Lower lobe of right lung (tissue), 2 donors: ENCODE data around the gene NFATC2. TPM values are rescaled to one million over a fixed set of nuclear protein-coding genes. Genes with fewer than 3 reads are reported as not detected.

Source experiments
- ATAC-seq, 2 donors: fragments of 200-7000 bp; cut with Tn5 transposase; one replicate each; pipeline ENCODE4 v1.9.1; 2020 to 2022; ENCODE audit warnings: mild to moderate bottlenecking in 2 of 2, moderate library complexity in 2 of 2
- DNase-seq: peaks from one replicate; pipeline ENCODE4 v3.0.0-alpha.2; 2020
- H3K27ac ChIP-seq: fragments of 200-600 bp; one replicate; pipeline ENCODE4 v1.8.0; 2022
- H3K27me3 ChIP-seq: fragments of 200-600 bp; one replicate; pipeline ENCODE4 v1.8.0; 2022; ENCODE audit warnings: low read depth
- H3K36me3 ChIP-seq: fragments of 200-600 bp; one replicate; pipeline ENCODE4 v1.8.0; 2022; ENCODE audit warnings: mild to moderate bottlenecking
- H3K4me1 ChIP-seq: fragments of 200-600 bp; one replicate; pipeline ENCODE4 v1.8.0; 2022
- H3K4me3 ChIP-seq: fragments of 200-600 bp; one replicate; pipeline ENCODE4 v1.8.0; 2022; ENCODE audit warnings: mild to moderate bottlenecking
- H3K9me3 ChIP-seq: fragments of 200-600 bp; one replicate; pipeline ENCODE4 v1.8.0; 2022
- intact Hi-C: fragments of 100-400 bp; cut with DNase I; formaldehyde crosslinking; loops from one replicate; pipeline ENCODE4 v1.11.0; 2022
- total RNA-seq: library from RNA; stranded (reverse); fragmentation: NEBNext Ultra II Directional; extraction: Animal tissue kit (Norgen Biotek cat#: 25700); gene quantifications from one replicate; pipeline ENCODE4 v1.2.1, GENCODE V29; 2021
- TF ChIP-seq, protein P1 (sequence below): fragments of 200-600 bp; IDR thresholded peaks from one replicate; pipeline ENCODE4 v1.8.0; 2022; ENCODE audit warnings: antibody characterized with exemption, mild to moderate bottlenecking
- donor health status: DM: no; HTN: yes; CAD: no; lungs with severe emphysema.

NFATC2 gene
- total RNA-seq, 1 donor from 2014 or later: 6.6 TPM

- no peaks in the 10 kb centered on the region for H3K9me3 ChIP-seq
- peaks cover 23% of the 10 kb centered on the region for H3K36me3 ChIP-seq
- H3K27me3 ChIP-seq: no peaks in the 10 kb centered on the region
- ATAC-seq (no peak), DNase-seq (no peak)
- TF ChIP-seq, protein P1, sequence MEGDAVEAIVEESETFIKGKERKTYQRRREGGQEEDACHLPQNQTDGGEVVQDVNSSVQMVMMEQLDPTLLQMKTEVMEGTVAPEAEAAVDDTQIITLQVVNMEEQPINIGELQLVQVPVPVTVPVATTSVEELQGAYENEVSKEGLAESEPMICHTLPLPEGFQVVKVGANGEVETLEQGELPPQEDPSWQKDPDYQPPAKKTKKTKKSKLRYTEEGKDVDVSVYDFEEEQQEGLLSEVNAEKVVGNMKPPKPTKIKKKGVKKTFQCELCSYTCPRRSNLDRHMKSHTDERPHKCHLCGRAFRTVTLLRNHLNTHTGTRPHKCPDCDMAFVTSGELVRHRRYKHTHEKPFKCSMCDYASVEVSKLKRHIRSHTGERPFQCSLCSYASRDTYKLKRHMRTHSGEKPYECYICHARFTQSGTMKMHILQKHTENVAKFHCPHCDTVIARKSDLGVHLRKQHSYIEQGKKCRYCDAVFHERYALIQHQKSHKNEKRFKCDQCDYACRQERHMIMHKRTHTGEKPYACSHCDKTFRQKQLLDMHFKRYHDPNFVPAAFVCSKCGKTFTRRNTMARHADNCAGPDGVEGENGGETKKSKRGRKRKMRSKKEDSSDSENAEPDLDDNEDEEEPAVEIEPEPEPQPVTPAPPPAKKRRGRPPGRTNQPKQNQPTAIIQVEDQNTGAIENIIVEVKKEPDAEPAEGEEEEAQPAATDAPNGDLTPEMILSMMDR: no peak
- H3K4me1 ChIP-seq: no peaks in the 10 kb centered on the region
- intact Hi-C loops: no loop called here
- H3K4me3 ChIP-seq: no peak overlapping the region
- H3K27ac ChIP-seq: no peak overlapping the region
Measured at GRCh38 chr20:51434026-51434425, 108.5 kb downstream of the NFATC2 start.

GRCh38 chr20:51432875-51433274 is 109.6 kb downstream of the NFATC2 start:
- TF ChIP-seq, protein P1: no peak
- no peak for DNase-seq
- intact Hi-C loops: no loop called here
- H3K4me1 ChIP-seq: peaks cover 10% of the 10 kb centered on the region
- ATAC-seq: no peak
- H3K27me3 ChIP-seq: no peaks in the 10 kb centered on the region
- no peak overlapping the region for H3K4me3 ChIP-seq
- H3K36me3 ChIP-seq: peaks cover 23% of the 10 kb centered on the region
- H3K27ac ChIP-seq: no peak overlapping the region
- no peaks in the 10 kb centered on the region for H3K9me3 ChIP-seq

GRCh38 chr20:51432251-51432784 is 110.2 kb downstream of the NFATC2 start:
- ATAC-seq (peak in 1 of 2 donors; percentile 7), DNase-seq (no peak)
- TF ChIP-seq, protein P1: no peak
- no peak overlapping the region for H3K27ac ChIP-seq
- no peaks in the 10 kb centered on the region for H3K9me3 ChIP-seq
- H3K4me3 ChIP-seq: no peak overlapping the region
- intact Hi-C loops: no loop called here
- H3K4me1 ChIP-seq: peaks cover 10% of the 10 kb centered on the region
- peaks cover 23% of the 10 kb centered on the region for H3K36me3 ChIP-seq
- no peaks in the 10 kb centered on the region for H3K27me3 ChIP-seq

DNA sequence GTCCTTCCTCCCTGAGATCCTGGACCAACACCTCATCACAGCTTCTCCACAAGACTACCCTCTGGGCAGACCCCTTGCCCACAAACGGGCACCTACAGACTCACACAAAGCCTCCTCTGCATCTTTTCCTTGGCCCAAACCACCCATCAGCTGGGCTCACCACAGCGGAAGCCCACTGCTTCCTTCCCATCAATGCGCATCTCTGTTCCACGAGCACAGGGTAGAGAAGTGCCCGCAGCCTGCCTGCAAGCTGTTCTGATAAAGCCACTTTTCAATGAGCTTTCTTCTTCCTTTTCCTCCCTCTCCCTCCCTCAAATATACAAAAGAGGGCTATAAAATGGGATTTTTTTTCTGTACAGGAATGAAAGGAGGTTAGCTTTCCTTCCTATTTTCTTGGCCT is 111.2 kb downstream of the NFATC2 start:
- no peak overlapping the region for H3K4me3 ChIP-seq
- no peak overlapping the region for H3K27ac ChIP-seq
- ATAC-seq (no peak), DNase-seq (no peak)
- intact Hi-C loops: no loop called here
- TF ChIP-seq, protein P1: no peak
- peaks cover 23% of the 10 kb centered on the region for H3K36me3 ChIP-seq
- no peaks in the 10 kb centered on the region for H3K27me3 ChIP-seq
- no peaks in the 10 kb centered on the region for H3K9me3 ChIP-seq
- H3K4me1 ChIP-seq: peaks cover 10% of the 10 kb centered on the region

DNA sequence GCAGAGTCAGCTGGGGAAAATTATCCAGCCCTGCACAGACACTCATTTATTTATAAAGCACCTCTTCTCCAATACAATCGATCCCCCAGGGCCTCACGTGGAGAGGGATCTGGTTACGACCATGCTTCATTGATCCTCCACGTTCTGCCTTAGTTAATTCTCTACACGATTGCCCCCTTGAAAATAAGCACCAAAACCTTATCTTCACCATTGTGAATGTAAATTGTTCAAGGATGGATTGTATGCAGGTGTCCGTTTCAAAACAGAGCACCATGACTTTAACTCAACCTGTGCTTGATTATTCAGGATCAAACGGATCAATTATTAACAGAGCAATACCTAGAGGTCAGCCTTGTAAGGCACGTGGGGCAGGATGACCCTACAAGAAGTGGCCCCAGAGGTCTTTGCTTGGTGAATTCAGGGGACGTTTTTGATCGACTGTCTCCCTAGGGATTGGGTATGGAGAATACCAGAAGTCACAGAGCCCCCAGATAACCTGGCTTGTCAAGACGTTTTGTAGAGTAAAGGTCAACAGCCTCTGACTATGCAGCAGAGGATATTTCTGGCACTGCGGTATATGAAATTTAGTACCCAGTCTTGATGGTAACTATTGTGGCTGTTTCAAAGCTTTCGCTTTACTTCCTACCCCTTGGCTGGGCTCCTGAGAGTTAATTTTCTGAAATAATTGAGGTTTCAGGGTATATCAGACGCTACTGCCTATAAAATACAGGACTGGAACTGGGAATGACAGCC is 112.1 kb downstream of the NFATC2 start:
- H3K4me3 ChIP-seq: no peak overlapping the region
- DNase-seq (no peak), ATAC-seq (no peak)
- TF ChIP-seq, protein P1: no peak
- no peak overlapping the region for H3K27ac ChIP-seq
- H3K9me3 ChIP-seq: no peaks in the 10 kb centered on the region
- no peaks in the 10 kb centered on the region for H3K27me3 ChIP-seq
- peaks cover 10% of the 10 kb centered on the region for H3K4me1 ChIP-seq
- intact Hi-C loops: no loop called here
- H3K36me3 ChIP-seq: peaks cover 23% of the 10 kb centered on the region
